ENCODE data around the gene RNF112.

RNF112 gene

GRCh38 chr17:19399750-19400450 lies 11.1 kb upstream of the RNF112 start:
- no peak overlapping the region for H3K23ac ChIP-seq (ENCODE audit: low read length)
- no peaks in the 10 kb centered on the region for H3K27me3 ChIP-seq (ENCODE audit: insufficient read depth, low read length)
- H3K27ac ChIP-seq (ENCODE audit: low read depth, low read length): no peak overlapping the region
- H3K9ac ChIP-seq (ENCODE audit: low read length): peak overlapping the region; percentile 14
- no peak overlapping the region for H2BK5ac ChIP-seq (ENCODE audit: low read depth, low read length, poor library complexity)
- no peak overlapping the region for H3K14ac ChIP-seq (ENCODE audit: low read length)
- no peaks in the 10 kb centered on the region for H3K79me2 ChIP-seq (ENCODE audit: control insufficient read depth, insufficient read depth, low read length, poor library complexity)
- H3K4ac ChIP-seq (ENCODE audit: low read depth, low read length): no peak overlapping the region
- H3K79me1 ChIP-seq (ENCODE audit: low read length): no peaks in the 10 kb centered on the region
- no peak overlapping the region for H2BK120ac ChIP-seq (ENCODE audit: insufficient read depth, low read length, poor library complexity)
- peaks cover 3% of the 10 kb centered on the region for H3K9me3 ChIP-seq (ENCODE audit: insufficient read depth, low read depth, low read length)
- no peaks in the 10 kb centered on the region for H3K4me1 ChIP-seq (ENCODE audit: control insufficient read depth in 1 of 2, insufficient read depth in 2 of 2, low read length in 2 of 2)
- H2AFZ ChIP-seq (ENCODE audit: insufficient read depth, low read length, poor library complexity): no peak overlapping the region
- H4K12ac ChIP-seq (ENCODE audit: low read depth, low read length): no peak overlapping the region
- H3K4me3 ChIP-seq (ENCODE audit: low read depth, low read length): no peak overlapping the region
- no CpG with 5 or more reads among the region's 3 CpGs for WGBS (ENCODE audit: extremely low coverage, insufficient coverage, insufficient read length)
- H2BK12ac ChIP-seq (ENCODE audit: low read length): no peak overlapping the region
- no peaks in the 10 kb centered on the region for H3K36me3 ChIP-seq (ENCODE audit: control insufficient read depth in 1 of 2, insufficient read depth in 2 of 2, low read length in 2 of 2)
- H3K4me2 ChIP-seq (ENCODE audit: low read length): no peak overlapping the region
- no peak overlapping the region for H4K91ac ChIP-seq (ENCODE audit: low read depth, low read length)
- no peak overlapping the region for H2AK5ac ChIP-seq (ENCODE audit: low read length)
- DNase-seq: no peak
- H3K18ac ChIP-seq (ENCODE audit: low read length): no peak overlapping the region
- H4K8ac ChIP-seq (ENCODE audit: low read depth, low read length): no peak overlapping the region

GRCh38 chr17:19401321-19402010 lies 9.6 kb upstream of the RNF112 start:
- H3K79me1 ChIP-seq (ENCODE audit: low read length): no peaks in the 10 kb centered on the region
- no peak overlapping the region for H3K18ac ChIP-seq (ENCODE audit: low read length)
- no peaks in the 10 kb centered on the region for H3K27me3 ChIP-seq (ENCODE audit: insufficient read depth, low read length)
- no peak overlapping the region for H3K4me2 ChIP-seq (ENCODE audit: low read length)
- no peak overlapping the region for H4K91ac ChIP-seq (ENCODE audit: low read depth, low read length)
- no peaks in the 10 kb centered on the region for H3K4me1 ChIP-seq (ENCODE audit: control insufficient read depth in 1 of 2, insufficient read depth in 2 of 2, low read length in 2 of 2)
- H4K12ac ChIP-seq (ENCODE audit: low read depth, low read length): no peak overlapping the region
- no peak overlapping the region for H3K9ac ChIP-seq (ENCODE audit: low read length)
- H3K27ac ChIP-seq (ENCODE audit: low read depth, low read length): no peak overlapping the region
- H3K9me3 ChIP-seq (ENCODE audit: insufficient read depth, low read depth, low read length): peaks cover 3% of the 10 kb centered on the region
- H3K23ac ChIP-seq (ENCODE audit: low read length): no peak overlapping the region
- no peak overlapping the region for H2BK5ac ChIP-seq (ENCODE audit: low read depth, low read length, poor library complexity)
- no peak overlapping the region for H2BK12ac ChIP-seq (ENCODE audit: low read length)
- no peak for DNase-seq
- no peak overlapping the region for H4K8ac ChIP-seq (ENCODE audit: low read depth, low read length)
- no peak overlapping the region for H2BK120ac ChIP-seq (ENCODE audit: insufficient read depth, low read length, poor library complexity)
- H3K36me3 ChIP-seq (ENCODE audit: control insufficient read depth in 1 of 2, insufficient read depth in 2 of 2, low read length in 2 of 2): no peaks in the 10 kb centered on the region
- WGBS (ENCODE audit: extremely low coverage, insufficient coverage, insufficient read length): no CpG with 5 or more reads among the region's 8 CpGs
- H3K4me3 ChIP-seq (ENCODE audit: low read depth, low read length): no peak overlapping the region
- H3K14ac ChIP-seq (ENCODE audit: low read length): no peak overlapping the region
- no peaks in the 10 kb centered on the region for H3K79me2 ChIP-seq (ENCODE audit: control insufficient read depth, insufficient read depth, low read length, poor library complexity)
- H2AFZ ChIP-seq (ENCODE audit: insufficient read depth, low read length, poor library complexity): no peak overlapping the region
- H3K4ac ChIP-seq (ENCODE audit: low read depth, low read length): no peak overlapping the region
- no peak overlapping the region for H2AK5ac ChIP-seq (ENCODE audit: low read length)

- no peak overlapping the region for H2AK5ac ChIP-seq (ENCODE audit: low read length)
- no peak overlapping the region for H3K18ac ChIP-seq (ENCODE audit: low read length)
- no peak overlapping the region for H2BK12ac ChIP-seq (ENCODE audit: low read length)
- no peak overlapping the region for H2AFZ ChIP-seq (ENCODE audit: insufficient read depth, low read length, poor library complexity)
- no peak overlapping the region for H3K4me2 ChIP-seq (ENCODE audit: low read length)
- peaks cover 3% of the 10 kb centered on the region for H3K9me3 ChIP-seq (ENCODE audit: insufficient read depth, low read depth, low read length)
- H3K79me2 ChIP-seq (ENCODE audit: control insufficient read depth, insufficient read depth, low read length, poor library complexity): no peaks in the 10 kb centered on the region
- H3K79me1 ChIP-seq (ENCODE audit: low read length): no peaks in the 10 kb centered on the region
- H2BK120ac ChIP-seq (ENCODE audit: insufficient read depth, low read length, poor library complexity): no peak overlapping the region
- no peak overlapping the region for H3K23ac ChIP-seq (ENCODE audit: low read length)
- no peak overlapping the region for H3K4me3 ChIP-seq (ENCODE audit: low read depth, low read length)
- no peak overlapping the region for H4K8ac ChIP-seq (ENCODE audit: low read depth, low read length)
- no peak overlapping the region for H3K14ac ChIP-seq (ENCODE audit: low read length)
- H3K27me3 ChIP-seq (ENCODE audit: insufficient read depth, low read length): no peaks in the 10 kb centered on the region
- H3K9ac ChIP-seq (ENCODE audit: low read length): no peak overlapping the region
- DNase-seq: no peak
- H3K27ac ChIP-seq (ENCODE audit: low read depth, low read length): no peak overlapping the region
- no peak overlapping the region for H3K4ac ChIP-seq (ENCODE audit: low read depth, low read length)
- H2BK5ac ChIP-seq (ENCODE audit: low read depth, low read length, poor library complexity): no peak overlapping the region
- no peaks in the 10 kb centered on the region for H3K36me3 ChIP-seq (ENCODE audit: control insufficient read depth in 1 of 2, insufficient read depth in 2 of 2, low read length in 2 of 2)
- H4K91ac ChIP-seq (ENCODE audit: low read depth, low read length): no peak overlapping the region
- WGBS (ENCODE audit: extremely low coverage, insufficient coverage, insufficient read length): no CpG with 5 or more reads among the region's 1 CpG
- no peak overlapping the region for H4K12ac ChIP-seq (ENCODE audit: low read depth, low read length)
- H3K4me1 ChIP-seq (ENCODE audit: control insufficient read depth in 1 of 2, insufficient read depth in 2 of 2, low read length in 2 of 2): no peaks in the 10 kb centered on the region
These were observed 8.9 kb upstream of the RNF112 start for GRCh38 chr17:19402171-19402570.

- no peak overlapping the region for H4K91ac ChIP-seq (ENCODE audit: low read depth, low read length)
- H3K27me3 ChIP-seq (ENCODE audit: insufficient read depth, low read length): no peaks in the 10 kb centered on the region
- H3K9me3 ChIP-seq (ENCODE audit: insufficient read depth, low read depth, low read length): no peaks in the 10 kb centered on the region
- no peak overlapping the region for H3K18ac ChIP-seq (ENCODE audit: low read length)
- H3K36me3 ChIP-seq (ENCODE audit: control insufficient read depth in 1 of 2, insufficient read depth in 2 of 2, low read length in 2 of 2): no peaks in the 10 kb centered on the region
- H3K4me2 ChIP-seq (ENCODE audit: low read length): no peak overlapping the region
- no peak overlapping the region for H3K4me3 ChIP-seq (ENCODE audit: low read depth, low read length)
- H3K9ac ChIP-seq (ENCODE audit: low read length): no peak overlapping the region
- no peaks in the 10 kb centered on the region for H3K79me1 ChIP-seq (ENCODE audit: low read length)
- H4K8ac ChIP-seq (ENCODE audit: low read depth, low read length): no peak overlapping the region
- no peak overlapping the region for H3K4ac ChIP-seq (ENCODE audit: low read depth, low read length)
- DNase-seq: no peak
- no peak overlapping the region for H2AFZ ChIP-seq (ENCODE audit: insufficient read depth, low read length, poor library complexity)
- H3K79me2 ChIP-seq (ENCODE audit: control insufficient read depth, insufficient read depth, low read length, poor library complexity): no peaks in the 10 kb centered on the region
- no peak overlapping the region for H3K27ac ChIP-seq (ENCODE audit: low read depth, low read length)
- no peak overlapping the region for H2BK120ac ChIP-seq (ENCODE audit: insufficient read depth, low read length, poor library complexity)
- no peak overlapping the region for H2AK5ac ChIP-seq (ENCODE audit: low read length)
- no CpG with 5 or more reads among the region's 4 CpGs for whole genome bisulfite sequencing (ENCODE audit: extremely low coverage, insufficient coverage, insufficient read length)
- no peak overlapping the region for H4K12ac ChIP-seq (ENCODE audit: low read depth, low read length)
- no peak overlapping the region for H2BK12ac ChIP-seq (ENCODE audit: low read length)
- H3K23ac ChIP-seq (ENCODE audit: low read length): no peak overlapping the region
- H3K4me1 ChIP-seq (ENCODE audit: control insufficient read depth in 1 of 2, insufficient read depth in 2 of 2, low read length in 2 of 2): no peaks in the 10 kb centered on the region
- H3K14ac ChIP-seq (ENCODE audit: low read length): no peak overlapping the region
- H2BK5ac ChIP-seq (ENCODE audit: low read depth, low read length, poor library complexity): no peak overlapping the region
These were observed 8.0 kb upstream of the RNF112 start for GRCh38 chr17:19403021-19403420.
